Neural progenitor cell (in vitro differentiated cells): ENCODE data around the gene MS4A4A. TPM values are rescaled to one million over a fixed set of nuclear protein-coding genes. Genes with fewer than 3 reads are reported as not detected.

Source experiments
- DNase-seq: peaks from one replicate; pipeline ENCODE4 v3.0.0-alpha.2; 2016; ENCODE audit warnings: low spot score
- H2AFZ ChIP-seq: fragments of 200-600 bp; sonication (generic); replicated peaks from 2 replicates; pipeline ENCODE4 v1.6.1; 2016; ENCODE audit warnings: antibody characterized with exemption
- H3F3A ChIP-seq: fragments of 200-600 bp; sonication (generic); 2 replicates; pipeline ENCODE4 v1.6.1; 2016; ENCODE audit warnings: antibody characterized with exemption, low read depth
- H3K27ac ChIP-seq: fragments of 200-600 bp; sonication (generic); 2 replicates; pipeline ENCODE4 v1.5.1; 2016; ENCODE audit warnings: mild to moderate bottlenecking
- H3K27me3 ChIP-seq: fragments of 200-600 bp; sonication (generic); 2 replicates; pipeline ENCODE4 v1.6.1; 2016; ENCODE audit warnings: mild to moderate bottlenecking, moderate library complexity
- H3K36me3 ChIP-seq: fragments of 200-600 bp; sonication (generic); 2 replicates; pipeline ENCODE4 v1.5.1; 2016
- H3K4me1 ChIP-seq: fragments of 200-600 bp; sonication (generic); 2 replicates; pipeline ENCODE4 v1.6.1; 2016; ENCODE audit warnings: mixed run types
- H3K4me2 ChIP-seq: fragments of 200-600 bp; sonication (generic); 2 replicates; pipeline ENCODE4 v1.6.1; 2016
- H3K4me3 ChIP-seq: fragments of 200-600 bp; sonication (generic); 2 replicates; pipeline ENCODE4 v1.5.1; 2016
- H3K79me2 ChIP-seq: fragments of 200-600 bp; sonication (generic); 2 replicates; pipeline ENCODE4 v1.6.1; 2016; ENCODE audit warnings: low read depth
- H3K9ac ChIP-seq: fragments of 200-600 bp; sonication (generic); 2 replicates; pipeline ENCODE4 v1.6.1; 2016
- H3K9me3 ChIP-seq: fragments of 200-600 bp; sonication (generic); 2 replicates; pipeline ENCODE4 v1.5.1; 2016; ENCODE audit warnings: low read depth
- H4K20me1 ChIP-seq: fragments of 200-600 bp; sonication (generic); 2 replicates; pipeline ENCODE4 v1.6.1; 2016; ENCODE audit warnings: low read depth
- H3K27ac Mint-ChIP-seq: 3 replicates; pipeline ENCODE4 v1.8.0; 2021; ENCODE audit warnings: mixed read lengths
- H3K27me3 Mint-ChIP-seq: 2 replicates; pipeline ENCODE4 v1.8.0; 2022; ENCODE audit warnings: low read depth, mild to moderate bottlenecking, inconsistent platforms, moderate library complexity, mixed read lengths; ENCODE audit not compliant: insufficient read depth
- H3K36me3 Mint-ChIP-seq: 3 replicates; pipeline ENCODE4 v1.8.0; 2021; ENCODE audit warnings: mixed read lengths
- H3K4me1 Mint-ChIP-seq: 3 replicates; pipeline ENCODE4 v1.8.0; 2021; ENCODE audit warnings: mixed read lengths
- H3K4me3 Mint-ChIP-seq: 3 replicates; pipeline ENCODE4 v1.8.0; 2021; ENCODE audit warnings: mild to moderate bottlenecking, moderate library complexity, mixed read lengths
- H3K9me3 Mint-ChIP-seq: 3 replicates; pipeline ENCODE4 v1.8.0; 2020; ENCODE audit warnings: mixed read lengths
- CTCF ChIP-seq: fragments of 200-600 bp; sonication (generic); IDR thresholded peaks from 2 replicates; pipeline ENCODE4 v1.5.1; 2017; ENCODE audit warnings: antibody characterized with exemption, mild to moderate bottlenecking
- EZH2 ChIP-seq: fragments of 200-600 bp; sonication (generic); IDR thresholded peaks from 2 replicates; pipeline ENCODE4 v1.6.1; 2017; ENCODE audit warnings: antibody characterized with exemption, mild to moderate bottlenecking, moderate library complexity
- EZH2phosphoT487 ChIP-seq: fragments of 200-600 bp; sonication (generic); IDR thresholded peaks from 2 replicates; pipeline ENCODE4 v1.6.1; 2017; ENCODE audit warnings: antibody characterized with exemption
- total RNA-seq: library from RNA; depleted of rRNA; stranded (reverse); fragments of >200 nt; gene quantifications from 2 replicates; pipeline ENCODE4 v1.2.3, GENCODE V29; 2015; ENCODE audit warnings: low replicate concordance

Gene MS4A4A
- not detected in 2 replicates for total RNA-seq

DNA sequence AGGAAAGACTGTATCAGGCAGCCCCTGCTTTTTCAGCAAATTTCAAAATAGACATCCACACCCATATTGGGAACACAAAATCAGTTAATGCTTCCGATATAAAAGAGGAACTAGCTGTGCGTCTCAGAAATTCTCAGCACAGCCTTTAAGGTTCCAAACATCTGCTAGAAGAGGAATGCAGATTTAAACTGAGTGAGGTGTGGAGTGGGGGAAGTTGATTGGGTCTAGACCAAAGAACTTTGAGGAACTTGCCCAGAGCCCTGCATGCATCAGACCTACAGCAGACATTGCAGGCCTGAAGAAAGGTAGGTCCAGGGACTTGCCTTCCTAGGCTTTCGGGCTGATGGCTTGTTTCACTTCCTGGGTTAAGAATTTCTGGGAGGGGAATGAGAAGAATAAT is at the start of gene MS4A4A:
TSS of gene MS4A4A (plus strand) at position 255 of the 400 bp plus-strand sequence. CDS start at position 265, 10 bp downstream.
- Histone ChIP-seq H4K20me1 (no peaks in the 10 kb centered on the region), H3K4me3 (no peak within 1 kb of the TSS), H3K4me2 (no peak within 1 kb of the TSS), H3K9ac (no peak within 1 kb of the TSS), H3K27ac (no peak within 1 kb of the TSS), H3K79me2 (no peaks in the 10 kb centered on the region), H3K9me3 (no peaks in the 10 kb centered on the region), H3F3A (no peaks in the 10 kb centered on the region), H3K27me3 (no peaks in the 10 kb centered on the region), H3K36me3 (no peaks in the 10 kb centered on the region), H2AFZ (no peak within 1 kb of the TSS), H3K4me1 (no peaks in the 10 kb centered on the region)
- Mint-ChIP-seq H3K27ac (no peak within 1 kb of the TSS), H3K4me1 (peaks cover 14% of the 10 kb centered on the region), H3K9me3 (peaks cover 10% of the 10 kb centered on the region), H3K27me3 (peaks cover 6% of the 10 kb centered on the region), H3K36me3 (no peaks in the 10 kb centered on the region), H3K4me3 (no peak within 1 kb of the TSS)
- no peak for DNase-seq
- no peak for TF ChIP-seq EZH2phosphoT487
- TF ChIP-seq CTCF = no peak
- TF ChIP-seq EZH2 = no peak

DNA sequence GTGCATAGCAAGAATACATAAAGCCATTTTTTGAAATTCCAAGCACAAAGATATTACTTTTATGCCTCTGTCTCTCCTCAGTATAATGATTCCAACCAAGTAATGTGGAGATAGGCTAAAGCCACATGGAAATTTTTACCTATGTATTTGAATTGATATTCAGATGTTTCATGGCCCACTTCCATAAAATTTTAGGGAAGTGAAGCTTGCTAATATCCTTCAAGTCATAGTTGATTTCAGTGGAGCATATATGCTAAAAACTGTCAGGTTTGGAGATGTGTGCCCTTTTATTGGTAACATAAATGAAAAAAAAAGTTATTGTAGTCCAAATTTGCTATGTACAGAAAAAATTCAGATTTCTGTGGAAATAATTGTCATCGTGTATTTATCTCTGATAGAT is 49.8 kb upstream of the MS4A4A start:
- no peak overlapping the region for H3K4me2 ChIP-seq
- H3K36me3 ChIP-seq = no peaks in the 10 kb centered on the region
- H4K20me1 ChIP-seq = no peaks in the 10 kb centered on the region
- Mint-ChIP-seq H3K27me3 (no peaks in the 10 kb centered on the region), H3K27ac (no peak overlapping the region), H3K36me3 (no peaks in the 10 kb centered on the region), H3K9me3 (no peaks in the 10 kb centered on the region), H3K4me3 (no peak overlapping the region), H3K4me1 (peaks cover 8% of the 10 kb centered on the region)
- no peak overlapping the region for H2AFZ ChIP-seq
- H3K79me2 ChIP-seq = no peaks in the 10 kb centered on the region
- H3K4me1 ChIP-seq = no peaks in the 10 kb centered on the region
- no peak overlapping the region for H3K9ac ChIP-seq
- no peak overlapping the region for H3K4me3 ChIP-seq
- H3K9me3 ChIP-seq = no peaks in the 10 kb centered on the region
- DNase-seq = no peak
- H3K27ac ChIP-seq = no peak overlapping the region
- no peak for TF ChIP-seq CTCF
- H3F3A ChIP-seq = no peaks in the 10 kb centered on the region
- no peaks in the 10 kb centered on the region for H3K27me3 ChIP-seq

DNA sequence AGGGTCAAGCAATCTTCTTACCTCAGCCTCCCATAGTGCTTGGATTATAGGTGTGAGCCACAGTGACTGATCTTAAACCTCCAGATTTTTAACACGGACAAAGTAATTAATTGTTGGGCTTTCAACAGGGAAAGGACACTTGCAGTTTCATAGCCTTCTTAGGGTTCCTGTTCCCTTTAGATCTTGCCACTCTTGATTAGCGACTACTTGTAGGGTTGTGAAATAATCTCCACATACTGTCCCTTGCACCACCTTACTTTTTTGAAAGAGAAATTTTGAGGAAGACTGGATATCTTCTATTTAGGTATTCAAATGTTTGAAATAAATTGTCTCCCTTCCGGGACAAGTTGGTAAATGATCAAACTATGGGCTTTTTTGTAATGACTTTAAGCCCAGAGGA is 45.1 kb upstream of the MS4A4A start:
- no peaks in the 10 kb centered on the region for H3F3A ChIP-seq
- H3K9ac ChIP-seq = no peak overlapping the region
- H3K4me3 ChIP-seq = no peak overlapping the region
- H3K4me2 ChIP-seq = no peak overlapping the region
- Mint-ChIP-seq H3K4me1 (peaks cover 3% of the 10 kb centered on the region), H3K27me3 (no peaks in the 10 kb centered on the region), H3K36me3 (no peaks in the 10 kb centered on the region), H3K9me3 (no peaks in the 10 kb centered on the region), H3K4me3 (no peak overlapping the region), H3K27ac (no peak overlapping the region)
- H3K27ac ChIP-seq = no peak overlapping the region
- no peak for DNase-seq
- no peaks in the 10 kb centered on the region for H3K27me3 ChIP-seq
- H3K36me3 ChIP-seq = no peaks in the 10 kb centered on the region
- no peaks in the 10 kb centered on the region for H4K20me1 ChIP-seq
- H3K79me2 ChIP-seq = no peaks in the 10 kb centered on the region
- no peaks in the 10 kb centered on the region for H3K9me3 ChIP-seq
- H2AFZ ChIP-seq = no peak overlapping the region
- no peak for TF ChIP-seq CTCF
- no peaks in the 10 kb centered on the region for H3K4me1 ChIP-seq

DNA sequence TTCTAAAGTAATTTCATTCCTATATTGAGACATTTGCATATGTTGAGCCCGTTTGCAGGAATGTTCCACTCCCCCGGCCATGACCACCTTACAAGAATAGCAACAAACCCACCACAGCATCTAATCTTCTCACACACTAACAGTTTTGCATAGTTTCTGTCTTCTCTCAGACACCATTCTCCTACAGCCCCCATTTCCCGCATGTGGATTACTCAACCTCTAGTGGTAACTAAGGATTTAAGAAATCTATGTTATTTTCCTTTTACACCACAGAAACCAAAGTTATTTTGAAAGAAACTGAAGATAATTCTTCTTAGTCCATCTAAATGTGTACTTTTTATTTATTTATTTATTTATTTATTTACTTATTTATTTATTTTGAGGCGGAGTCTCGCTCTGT is 39.8 kb upstream of the MS4A4A start:
- Mint-ChIP-seq H3K27ac (no peak overlapping the region), H3K4me1 (no peaks in the 10 kb centered on the region), H3K4me3 (no peak overlapping the region), H3K36me3 (no peaks in the 10 kb centered on the region), H3K27me3 (no peaks in the 10 kb centered on the region), H3K9me3 (no peaks in the 10 kb centered on the region)
- no peak for DNase-seq
- H3K79me2 ChIP-seq = no peaks in the 10 kb centered on the region
- no peaks in the 10 kb centered on the region for H4K20me1 ChIP-seq
- no peaks in the 10 kb centered on the region for H3K27me3 ChIP-seq
- H3F3A ChIP-seq = no peaks in the 10 kb centered on the region
- no peaks in the 10 kb centered on the region for H3K36me3 ChIP-seq
- no peak overlapping the region for H3K4me2 ChIP-seq
- H2AFZ ChIP-seq = no peak overlapping the region
- H3K9me3 ChIP-seq = no peaks in the 10 kb centered on the region
- no peak overlapping the region for H3K4me3 ChIP-seq
- H3K27ac ChIP-seq = no peak overlapping the region
- TF ChIP-seq CTCF (no peak), EZH2phosphoT487 (no peak), EZH2 (no peak)
- no peaks in the 10 kb centered on the region for H3K4me1 ChIP-seq
- H3K9ac ChIP-seq = no peak overlapping the region
